DND-41 (cell line): ENCODE results near the gene SRGAP3.

Experiments used
- ATAC-seq: fragments of 200-7000 bp; cut with Tn5 transposase; 3 replicates; pipeline ENCODE4 v1.9.1; 2021; ENCODE audit warnings: low read depth; ENCODE audit not compliant: insufficient read depth
- DNase-seq: peaks from one replicate; pipeline ENCODE4 v3.0.0-alpha.2; 2020
- H2AFZ ChIP-seq: 2 replicates; pipeline ENCODE4 v1.6.0; 2012; ENCODE audit warnings: low read depth, low read length
- H3K27ac ChIP-seq: 2 replicates; pipeline ENCODE4 v1.5.1; 2012; ENCODE audit warnings: low read length, inconsistent platforms
- H3K27me3 ChIP-seq: fragments of 200-600 bp; sonication (generic); 2 replicates; pipeline ENCODE4 v1.6.0; 2012; ENCODE audit warnings: low read length, mild to moderate bottlenecking, inconsistent platforms; ENCODE audit not compliant: insufficient read depth, poor library complexity
- H3K36me3 ChIP-seq: 2 replicates; pipeline ENCODE4 v1.5.1; 2012; ENCODE audit warnings: low read length, inconsistent platforms; ENCODE audit not compliant: insufficient read depth
- H3K4me1 ChIP-seq: 2 replicates; pipeline ENCODE4 v1.5.1; 2012; ENCODE audit warnings: mild to moderate bottlenecking, low read length; ENCODE audit not compliant: insufficient read depth
- H3K4me2 ChIP-seq: 2 replicates; pipeline ENCODE4 v1.6.0; 2012; ENCODE audit warnings: mild to moderate bottlenecking, moderate library complexity, low read length, inconsistent platforms; ENCODE audit not compliant: insufficient read depth
- H3K4me3 ChIP-seq, 2 experiments: fragments of 200-600 bp in 1 of 2; shearing (Covaris generic) in 1 of 2; 2 replicates each; pipeline ENCODE4 v1.5.1; 2012 to 2016; ENCODE audit warnings: inconsistent platforms in 2 of 2, low read length in 2 of 2, mild to moderate bottlenecking in 2 of 2, low read depth in 1 of 2, moderate library complexity in 1 of 2
- H3K79me2 ChIP-seq: 2 replicates; pipeline ENCODE4 v1.6.0; 2012; ENCODE audit warnings: low read length, inconsistent platforms; ENCODE audit not compliant: insufficient read depth
- H3K9ac ChIP-seq: 2 replicates; pipeline ENCODE4 v1.6.0; 2012; ENCODE audit warnings: low read depth, mild to moderate bottlenecking, inconsistent platforms, low read length, moderate library complexity
- H3K9me3 ChIP-seq: 2 replicates; pipeline ENCODE4 v1.5.1; 2012; ENCODE audit warnings: low read length, moderate library complexity, mild to moderate bottlenecking, inconsistent platforms; ENCODE audit not compliant: insufficient read depth, severe bottlenecking
- H4K20me1 ChIP-seq: 2 replicates; pipeline ENCODE4 v1.6.0; 2012; ENCODE audit warnings: low read length; ENCODE audit not compliant: insufficient read depth
- CTCF ChIP-seq: IDR thresholded peaks from 2 replicates; pipeline ENCODE4 v1.5.1; 2012; ENCODE audit warnings: borderline replicate concordance, low read length, moderate library complexity, mild to moderate bottlenecking; ENCODE audit not compliant: poor library complexity, severe bottlenecking; ENCODE audit errors: extremely low read depth
- EZH2 ChIP-seq: IDR thresholded peaks from 3 replicates; pipeline ENCODE4 v1.6.1; 2012; ENCODE audit warnings: borderline replicate concordance, low read depth, mild to moderate bottlenecking, moderate library complexity, low read length, inconsistent platforms; ENCODE audit not compliant: severe bottlenecking

SRGAP3 gene

GRCh38 chr3:9047452-9048346, 201.7 kb downstream of the SRGAP3 start:
- Histone ChIP-seq H2AFZ (no peak overlapping the region), H3K4me1 (no peaks in the 10 kb centered on the region), H4K20me1 (no peaks in the 10 kb centered on the region), H3K36me3 (no peaks in the 10 kb centered on the region), H3K9ac (no peak overlapping the region), H3K27ac (no peak overlapping the region), H3K79me2 (no peaks in the 10 kb centered on the region), H3K9me3 (no peaks in the 10 kb centered on the region), H3K4me2 (no peak overlapping the region), H3K4me3 (no peak overlapping the region), H3K27me3 (peaks cover 2% of the 10 kb centered on the region)
- no peak for DNase-seq
- ATAC-seq, result no peak
- no peak for TF ChIP-seq EZH2
- TF ChIP-seq CTCF, result no peak

- TF ChIP-seq EZH2, result no peak
- no peak for TF ChIP-seq CTCF
- no peak for ATAC-seq
- Histone ChIP-seq H3K9ac (no peak overlapping the region), H3K36me3 (no peaks in the 10 kb centered on the region), H3K79me2 (no peaks in the 10 kb centered on the region), H3K27ac (no peak overlapping the region), H2AFZ (no peak overlapping the region), H3K27me3 (peaks cover 2% of the 10 kb centered on the region), H3K4me1 (no peaks in the 10 kb centered on the region), H3K4me2 (no peak overlapping the region), H3K4me3 (no peak overlapping the region), H4K20me1 (no peaks in the 10 kb centered on the region), H3K9me3 (no peaks in the 10 kb centered on the region)
- DNase-seq, result no peak
Measured at GRCh38 chr3:9045371-9045770, 204.1 kb downstream of the SRGAP3 start.

- Histone ChIP-seq H3K36me3 (no peaks in the 10 kb centered on the region), H3K27ac (no peak overlapping the region), H3K4me2 (no peak overlapping the region), H3K27me3 (peaks cover 8% of the 10 kb centered on the region), H3K9me3 (no peaks in the 10 kb centered on the region), H3K9ac (no peak overlapping the region), H2AFZ (no peak overlapping the region), H3K4me1 (no peaks in the 10 kb centered on the region), H3K79me2 (no peaks in the 10 kb centered on the region), H3K4me3 (no peak overlapping the region), H4K20me1 (no peaks in the 10 kb centered on the region)
- no peak for TF ChIP-seq EZH2
- no peak for TF ChIP-seq CTCF
- ATAC-seq, result no peak
- DNase-seq, result no peak
Measured at GRCh38 chr3:9043063-9043462, 206.4 kb downstream of the SRGAP3 start.
